HepG2 (cell line): ENCODE results near the gene ABCC3. TPM values are rescaled to one million over a fixed set of nuclear protein-coding genes. Genes with fewer than 3 reads are reported as not detected.
A peak's percentile ranks its signal among the peaks of the same experiment; 100 is the strongest.

ENCODE experiments used
- ATAC-seq: fragments of 200-7000 bp; cut with Tn5 transposase; 3 replicates; pipeline ENCODE4 v1.9.1; 2020; ENCODE audit warnings: mild to moderate bottlenecking, moderate library complexity
- BruUV-seq: library from RNA; stranded (reverse); fragments of 400-500 nt; replicated peaks from 2 replicates; lab custom pipeline; 2021; lab: Mats Ljungman, UMichigan
- CTCF ChIA-PET: fragments of 300-600 bp; formaldehyde crosslinking; extraction: SDS; loops from one replicate; lab custom pipeline; 2021; ENCODE audit warnings: low total read pairs, inconsistent platforms, low intra/inter-chr PET ratio; lab: Yijun Ruan, JAX
- POLR2A ChIA-PET: fragments of 350-600 bp; sonication (Branson Sonifier 250); formaldehyde crosslinking; loops from one replicate; lab custom pipeline; 2020; ENCODE audit warnings: antibody characterized with exemption, inconsistent platforms; lab: Yijun Ruan, JAX
- DNase-seq: peaks from one replicate; pipeline ENCODE4 v3.0.0-alpha.2; 2015; ENCODE audit warnings: low spot score
- FAIRE-seq: peaks from 3 replicates; lab custom pipeline; 2011; peaks lifted over from hg19 to GRCh38; lab: Jason Lieb, UNC
- H2AFZ ChIP-seq: one replicate; pipeline ENCODE4 v1.6.1; 2011; ENCODE audit warnings: low read length, inconsistent platforms
- H3K27ac ChIP-seq: fragments of 300-600 bp; 3 replicates; pipeline ENCODE4 v1.8.0; 2011; ENCODE audit warnings: mixed run types, mild to moderate bottlenecking, mixed read lengths, low read length, inconsistent platforms; ENCODE audit not compliant: insufficient read depth; ENCODE audit errors: extremely low read length
- H3K27me3 ChIP-seq, 2 experiments: fragments of 200-600 bp in 1 of 2; 2 replicates in 1 of 2; 3 replicates in 1 of 2; pipeline versions ENCODE4 v1.6.0 to v1.8.0; 2011; ENCODE audit warnings: low read length in 2 of 2, mild to moderate bottlenecking in 2 of 2, moderate library complexity in 2 of 2, inconsistent platforms in 1 of 2; ENCODE audit not compliant: insufficient read depth in 2 of 2, control insufficient read depth in 1 of 2
- H3K36me3 ChIP-seq, 2 experiments: fragments of 200-600 bp in 1 of 2; replicated peaks in 1 of 2; 2 replicates in 1 of 2; 3 replicates in 1 of 2; pipeline versions ENCODE4 v1.5.1 to v1.8.0; 2011; ENCODE audit warnings: low read length in 2 of 2, inconsistent platforms in 1 of 2; ENCODE audit not compliant: insufficient read depth in 2 of 2, control insufficient read depth in 1 of 2
- H3K4me1 ChIP-seq: 2 replicates; pipeline ENCODE4 v1.5.1; 2012; ENCODE audit warnings: low read length, inconsistent platforms; ENCODE audit not compliant: insufficient read depth
- H3K4me2 ChIP-seq: 2 replicates; pipeline ENCODE4 v1.6.0; 2011; ENCODE audit warnings: low read depth, low read length, inconsistent platforms
- H3K4me3 ChIP-seq, 3 experiments: fragments of 200-600 bp in 1 of 3; sonication (generic), shearing (Covaris generic) in 1 of 3; replicated peaks in 1 of 3; 2 replicates each; pipeline ENCODE4 v1.5.1; 2011 to 2016; ENCODE audit warnings: low read length in 3 of 3, inconsistent platforms in 2 of 3, low read depth in 2 of 3, mild to moderate bottlenecking in 2 of 3, control low read depth in 1 of 3, mixed read lengths in 1 of 3; ENCODE audit not compliant: insufficient read depth in 1 of 3
- H3K79me2 ChIP-seq: one replicate; pipeline ENCODE4 v1.6.1; 2011; ENCODE audit warnings: low read length, inconsistent platforms; ENCODE audit not compliant: insufficient read depth
- H3K9ac ChIP-seq: 2 replicates; pipeline ENCODE4 v1.6.0; 2011; ENCODE audit warnings: mild to moderate bottlenecking, low read depth, low read length, inconsistent platforms; ENCODE audit not compliant: insufficient read depth
- H3K9me3 ChIP-seq: 2 replicates; pipeline ENCODE4 v1.5.1; 2012; ENCODE audit warnings: mild to moderate bottlenecking, low read length
- H4K20me1 ChIP-seq: 2 replicates; pipeline ENCODE4 v1.6.0; 2011; ENCODE audit warnings: inconsistent platforms, mild to moderate bottlenecking, low read length, moderate library complexity; ENCODE audit not compliant: insufficient read depth
- FOXA1 ChIP-seq, 2 experiments: fragments of 450-650 bp in 1 of 2; sonication (generic) in 1 of 2; formaldehyde crosslinking in 1 of 2; IDR thresholded peaks; 2 replicates each; pipeline versions ENCODE4 v1.4.0 to v1.6.1; 2016 to 2020; ENCODE audit warnings: missing genetic modification reagents in 1 of 2
- NFKB2 ChIP-seq: sonication (generic); formaldehyde crosslinking; IDR thresholded peaks from 2 replicates; pipeline ENCODE4 v1.4.0; 2020; ENCODE audit warnings: missing genetic modification reagents, borderline replicate concordance
- PHF21A ChIP-seq: sonication (generic); formaldehyde crosslinking; IDR thresholded peaks from 2 replicates; pipeline ENCODE4 v1.5.0; 2020; ENCODE audit warnings: mild to moderate bottlenecking, missing genetic modification reagents
- SMARCE1 ChIP-seq: fragments of 450-650 bp; IDR thresholded peaks from 2 replicates; pipeline ENCODE4 v1.6.1; 2017; ENCODE audit warnings: borderline replicate concordance
- ZNF431 ChIP-seq: sonication (generic); formaldehyde crosslinking; IDR thresholded peaks from 2 replicates; pipeline ENCODE4 v1.9.0; 2022; ENCODE audit warnings: missing genetic modification reagents, low read depth, mild to moderate bottlenecking, borderline replicate concordance
- ZNF501 ChIP-seq: sonication (generic); formaldehyde crosslinking; IDR thresholded peaks from 2 replicates; pipeline ENCODE4 v1.5.1; 2020; ENCODE audit warnings: mild to moderate bottlenecking, moderate library complexity, missing genetic modification reagents
- ZNF670 ChIP-seq: sonication (generic); formaldehyde crosslinking; IDR thresholded peaks from 2 replicates; pipeline ENCODE4 v1.8.0; 2022; ENCODE audit warnings: mild to moderate bottlenecking, missing genetic modification reagents, borderline replicate concordance
- WGBS: methylation state at CpG from one replicate; pipeline ENCODE4 v1.1.6; 2017; ENCODE audit warnings: low lambda C conversion rate; 5-methylcytosine and 5-hydroxymethylcytosine counted together
- in situ Hi-C: cut with HindIII; loops from 2 replicates; pipeline ENCODE4 v1.10.0; 2017; ENCODE audit warnings: low pct_unique_long_range_greater_than_20kb; ENCODE audit not compliant: extremely low pct_ligation_motif_present
- intact Hi-C: fragments of 100-400 bp; cut with micrococcal nuclease; formaldehyde crosslinking; loops from one replicate; pipeline ENCODE4 v1.10.0; 2022; ENCODE audit not compliant: unreplicated experiment
- polyA plus RNA-seq, 8 experiments: library from polyadenylated mRNA; depleted of rRNA in 3 of 8; stranded (reverse) in 7 of 8; unstranded in 1 of 8; fragments of >200 nt; fragmentation: Illumina TruSeq in 4 of 8; extraction: Trizol in 4 of 8; gene quantifications; 2 replicates each; pipeline versions ENCODE4 v1.2.1 to v1.2.3, GENCODE V29; 2011 to 2016; ENCODE audit warnings: low read depth in 4 of 8, missing spikeins in 1 of 8, mixed read lengths in 1 of 8; ENCODE audit not compliant: insufficient read depth in 1 of 8
- total RNA-seq, 5 experiments: library from RNA; depleted of rRNA; stranded (reverse); fragments of >200 nt; fragmentation: Illumina TruSeq; extraction: Trizol; gene quantifications; 2 replicates each; pipeline ENCODE4 v1.2.3, GENCODE V29; 2016; ENCODE audit warnings: low read depth in 1 of 5
- TF ChIP-seq, protein P1 (sequence below): sonication (generic); formaldehyde crosslinking; IDR thresholded peaks from 2 replicates; pipeline ENCODE4 v1.8.1; 2023; ENCODE audit warnings: mild to moderate bottlenecking, missing genetic modification reagents

ABCC3 gene
- total and polyA plus RNA-seq, 2 of the 13 experiments (the other 11 are each of a cell fraction or from before 2014, with no cell fraction given): 25.2 to 50.7 TPM

- H3K9me3 ChIP-seq: no peaks in the 10 kb centered on the region
- CTCF ChIA-PET: no interaction called here
- no peak for DNase-seq
Measured at GRCh38 chr17:50612281-50612680, 22.4 kb upstream of the ABCC3 start.

More at GRCh38 chr17:50612281-50612680, 22.4 kb upstream of the ABCC3 start:
- no peak overlapping the region for H3K4me2 ChIP-seq
- intact Hi-C loops (no loop called here), in situ Hi-C loops (no loop called here)
- peaks cover 29 to 88% of the 10 kb centered on the region in 2 experiments; a peak in 4 of 5 replicates for H3K27me3 ChIP-seq
- FAIRE-seq (no peak), ATAC-seq (peak; percentile 21)
- H3K79me2 ChIP-seq: no peaks in the 10 kb centered on the region
- no peak overlapping the region for H3K9ac ChIP-seq
- no peaks in the 10 kb centered on the region for H3K36me3 ChIP-seq
- 39% methylated on average over 12 of the region's 12 CpGs for WGBS
- peaks cover 9% of the 10 kb centered on the region for H3K4me1 ChIP-seq
- H4K20me1 ChIP-seq: no peaks in the 10 kb centered on the region
- no TSS peak for BruUV-seq
- no peak for TF ChIP-seq ZNF501 (CRISPR knock-in tag)
- TF ChIP-seq NFKB2 (CRISPR knock-in tag): 0 out of 2 replicates have a peak, but pooled peaks have one; percentile 42
- TF ChIP-seq ZNF670 (CRISPR knock-in tag): no peak
- TF ChIP-seq FOXA1 (IDR thresholded peaks at IDR 0.05): no peak
- no peak for TF ChIP-seq FOXA1 (CRISPR knock-in tag; IDR thresholded peaks at IDR 0.05)
- TF ChIP-seq ZNF431: no peak
- TF ChIP-seq SMARCE1: no peak
- TF ChIP-seq PHF21A (CRISPR knock-in tag): no peak
- TF ChIP-seq, protein P1, sequence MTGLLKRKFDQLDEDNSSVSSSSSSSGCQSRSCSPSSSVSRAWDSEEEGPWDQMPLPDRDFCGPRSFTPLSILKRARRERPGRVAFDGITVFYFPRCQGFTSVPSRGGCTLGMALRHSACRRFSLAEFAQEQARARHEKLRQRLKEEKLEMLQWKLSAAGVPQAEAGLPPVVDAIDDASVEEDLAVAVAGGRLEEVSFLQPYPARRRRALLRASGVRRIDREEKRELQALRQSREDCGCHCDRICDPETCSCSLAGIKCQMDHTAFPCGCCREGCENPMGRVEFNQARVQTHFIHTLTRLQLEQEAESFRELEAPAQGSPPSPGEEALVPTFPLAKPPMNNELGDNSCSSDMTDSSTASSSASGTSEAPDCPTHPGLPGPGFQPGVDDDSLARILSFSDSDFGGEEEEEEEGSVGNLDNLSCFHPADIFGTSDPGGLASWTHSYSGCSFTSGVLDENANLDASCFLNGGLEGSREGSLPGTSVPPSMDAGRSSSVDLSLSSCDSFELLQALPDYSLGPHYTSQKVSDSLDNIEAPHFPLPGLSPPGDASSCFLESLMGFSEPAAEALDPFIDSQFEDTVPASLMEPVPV (CRISPR knock-in tag): no peak
- POLR2A ChIA-PET: no interaction called here
- H3K27ac ChIP-seq: no peak overlapping the region
- no peak overlapping the region for H3K4me3 ChIP-seq
- no peak overlapping the region for H2AFZ ChIP-seq
